HL-60/S4 treated with retinoic acid at 250 ng/mL for 4 days and 3 days (cell line): ENCODE data around the gene TPRG1L.

Experiments used
- in situ Hi-C: fragments of 300-500 bp; cut with MboI; formaldehyde crosslinking; loops from 2 replicates; pipeline ENCODE4 v1.7.0; 2022; ENCODE audit warnings: low sequenced_read_pairs

TPRG1L gene

DNA sequence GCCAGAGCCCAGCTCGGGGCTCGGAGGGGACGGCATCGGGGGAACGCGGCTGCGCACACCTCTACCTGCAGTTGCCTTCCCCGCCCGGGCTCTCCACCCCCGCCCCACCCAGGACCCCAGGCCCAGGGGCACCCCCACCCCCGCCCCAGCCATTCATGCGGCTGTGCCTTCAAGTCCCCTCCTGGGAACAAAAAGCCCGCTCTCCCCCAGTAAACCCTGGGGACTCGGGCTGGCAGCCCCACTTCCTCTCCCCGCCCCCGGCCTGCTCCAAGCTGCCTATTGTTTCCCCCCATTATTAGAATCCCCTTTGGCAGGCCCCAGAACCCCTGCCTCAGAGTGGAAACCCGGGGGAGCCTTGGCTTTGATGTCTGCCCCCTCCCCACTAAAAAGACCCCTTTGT lies 31.5 kb upstream of the TPRG1L start:
- in situ Hi-C loops: no loop called here

DNA sequence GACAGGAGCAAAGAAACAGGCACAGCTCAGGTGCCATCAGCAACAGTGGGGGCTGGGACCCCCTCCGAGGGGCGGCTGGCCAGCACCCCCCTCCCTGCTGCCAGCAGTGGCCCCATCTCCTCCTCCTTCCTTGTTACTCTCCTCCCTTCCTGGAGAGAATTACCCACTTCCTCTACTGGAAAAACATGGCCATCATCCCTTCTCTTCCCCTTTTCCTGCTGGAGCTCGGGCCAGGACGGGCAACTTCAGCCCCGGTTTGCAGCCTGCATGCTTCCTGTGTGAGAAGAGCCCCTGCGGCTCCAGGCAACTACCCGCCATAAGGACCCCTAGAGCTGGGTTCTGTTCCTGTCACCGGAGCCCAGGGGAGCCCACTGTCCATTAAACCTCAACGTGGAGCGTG lies 31.1 kb upstream of the TPRG1L start:
- in situ Hi-C loops: no loop called here

DNA sequence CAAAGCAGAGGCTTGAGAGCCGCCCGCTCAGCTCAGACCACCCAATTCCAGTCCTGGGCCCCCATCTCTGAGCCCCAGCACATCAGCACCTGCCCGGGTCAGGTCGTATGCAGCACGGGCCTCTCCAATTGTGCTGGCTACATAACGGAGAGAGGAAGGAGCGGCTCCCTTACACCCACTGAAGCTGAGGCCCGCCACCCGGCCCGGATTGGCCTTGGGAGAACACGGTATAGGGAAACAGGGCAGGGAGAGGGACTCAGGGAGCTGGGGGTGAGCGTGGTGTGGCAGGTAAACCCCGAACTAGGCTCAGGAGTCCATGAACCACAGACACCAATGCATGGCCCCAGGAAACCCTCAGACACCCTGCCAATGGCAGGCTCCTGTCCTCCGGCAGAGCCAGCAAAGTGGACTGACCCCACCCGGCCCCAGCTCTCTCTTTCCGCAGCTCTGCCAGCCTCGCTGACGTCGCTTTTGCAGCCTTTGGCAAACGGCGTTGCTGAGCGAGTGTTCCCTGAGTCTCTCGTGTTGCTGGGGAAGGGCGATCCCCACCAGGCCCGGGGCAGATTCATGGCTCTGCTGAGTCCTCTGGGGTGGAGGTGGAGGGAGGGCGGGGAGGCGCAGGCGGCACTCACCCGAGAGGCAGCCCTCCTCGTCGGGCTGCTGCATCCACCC lies 30.0 kb upstream of the TPRG1L start:
- in situ Hi-C loops: no loop called here

GRCh38 chr1:3595949-3596348 lies 28.9 kb upstream of the TPRG1L start:
- in situ Hi-C loops: no loop called here

DNA sequence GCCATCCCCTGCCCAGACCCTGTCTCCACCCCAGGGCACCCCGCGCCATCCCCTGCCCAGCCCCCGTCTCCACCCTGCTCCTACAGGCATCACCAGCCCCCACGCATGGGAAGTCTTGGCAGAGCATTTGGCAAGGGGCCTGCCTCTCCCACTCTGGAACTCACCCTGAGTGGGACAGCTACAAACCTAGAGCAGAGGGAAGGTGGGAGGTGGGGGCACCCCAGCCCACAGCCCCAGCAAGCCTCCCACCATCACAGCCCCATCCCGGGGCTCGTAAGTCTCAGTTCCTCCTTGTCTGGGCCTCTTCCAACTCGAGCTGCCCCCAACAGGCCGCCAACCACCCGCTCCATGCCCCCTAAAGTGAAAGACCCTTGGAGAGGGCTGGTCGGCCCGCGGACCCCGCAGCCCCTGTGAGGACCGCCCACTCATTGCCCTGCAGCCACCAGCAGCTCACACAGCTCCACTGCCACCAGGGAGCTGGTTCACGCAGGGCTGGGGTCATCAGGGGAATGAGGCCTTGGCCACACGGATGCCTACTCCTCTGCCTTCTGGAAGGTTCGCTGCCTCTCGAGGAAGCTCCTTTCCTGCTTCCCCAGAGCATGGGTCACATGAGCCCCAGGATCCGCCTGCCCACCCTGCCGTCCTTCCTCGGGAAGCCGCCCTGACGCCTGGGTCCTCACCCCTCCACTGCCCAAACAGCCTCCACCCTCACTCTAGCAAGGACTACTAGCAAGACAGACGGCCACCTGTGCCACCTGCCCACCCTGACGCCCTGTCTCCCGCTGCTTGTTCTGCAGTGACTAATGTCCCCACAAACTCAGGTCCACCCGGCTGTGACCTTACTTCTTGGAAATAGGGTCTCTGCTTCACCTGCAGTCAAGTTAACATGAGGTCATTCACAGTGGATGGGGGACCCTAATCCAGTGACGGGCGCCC lies 27.9 kb upstream of the TPRG1L start:
- in situ Hi-C loops: no loop called here

- in situ Hi-C loops: no loop called here
These were observed 27.2 kb upstream of the TPRG1L start for GRCh38 chr1:3597599-3597964.

DNA sequence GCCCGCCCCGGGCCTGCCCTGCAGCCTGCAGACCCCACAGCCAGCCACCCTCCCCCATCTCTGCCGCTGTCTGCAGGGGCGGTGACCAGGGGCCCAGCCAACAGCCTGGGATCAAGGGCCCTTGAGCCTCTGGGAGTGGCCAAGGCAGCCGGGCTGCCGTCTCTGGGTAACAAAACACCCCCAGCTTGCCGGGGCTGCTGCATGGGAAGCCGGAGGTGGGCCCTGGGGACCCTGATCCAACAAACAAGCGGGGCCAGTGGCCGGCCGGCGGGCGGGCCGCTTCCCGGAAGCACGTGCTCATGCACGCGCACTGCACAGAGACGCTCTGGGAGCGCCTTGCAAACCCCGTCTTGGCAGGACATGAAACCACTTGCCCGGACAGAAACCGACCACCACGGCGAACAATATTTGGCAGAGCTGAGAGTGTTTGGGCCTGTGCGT lies 26.7 kb upstream of the TPRG1L start:
- in situ Hi-C loops: no loop called here

GRCh38 chr1:3598522-3599285 lies 26.1 kb upstream of the TPRG1L start:
- in situ Hi-C loops: no loop called here

GRCh38 chr1:3599286-3599811 lies 25.5 kb upstream of the TPRG1L start:
- in situ Hi-C loops: no loop called here

DNA sequence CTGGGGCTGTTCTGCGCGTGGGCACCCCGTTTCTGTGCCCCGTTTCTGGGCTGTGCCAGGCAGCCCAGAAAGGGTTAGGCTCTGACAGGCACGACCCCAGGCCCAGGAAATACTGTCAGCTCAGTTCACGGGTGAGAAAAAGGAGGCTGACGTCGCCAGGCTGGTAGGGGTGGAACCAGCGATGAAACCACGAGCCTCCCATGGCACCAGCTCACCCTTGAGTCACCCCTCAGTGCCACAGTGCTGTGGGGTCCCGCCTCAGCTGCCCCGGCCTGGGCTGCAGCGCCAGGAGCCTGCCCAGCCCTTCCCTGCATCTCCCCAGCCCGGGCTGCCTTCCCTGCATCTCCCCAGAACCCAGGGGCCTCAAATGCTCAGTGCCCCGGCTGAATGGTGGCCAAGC lies 25.0 kb upstream of the TPRG1L start:
- in situ Hi-C loops: no loop called here

GRCh38 chr1:3600354-3600753 lies 24.5 kb upstream of the TPRG1L start:
- in situ Hi-C loops: no loop called here

DNA sequence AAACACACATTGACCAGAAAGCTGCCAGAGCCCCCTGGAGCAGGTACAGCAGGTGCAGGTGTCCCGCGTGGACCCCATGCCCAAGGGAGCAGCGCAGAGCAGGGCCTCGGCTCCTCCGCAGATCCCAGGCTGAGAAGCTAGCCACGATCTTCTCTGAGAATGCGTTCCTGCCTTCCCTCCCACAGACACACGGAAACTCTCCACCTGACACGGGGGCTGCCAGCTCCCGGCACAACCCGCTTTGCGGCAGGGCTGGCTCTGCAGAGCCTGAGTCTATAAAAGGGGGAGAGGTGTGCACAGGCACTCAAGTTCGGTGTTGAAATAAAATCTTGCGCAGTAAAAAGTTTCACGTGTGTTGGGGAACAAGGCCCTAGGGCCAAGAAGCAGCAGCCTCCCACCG lies 23.1 kb upstream of the TPRG1L start:
- in situ Hi-C loops: no loop called here

DNA sequence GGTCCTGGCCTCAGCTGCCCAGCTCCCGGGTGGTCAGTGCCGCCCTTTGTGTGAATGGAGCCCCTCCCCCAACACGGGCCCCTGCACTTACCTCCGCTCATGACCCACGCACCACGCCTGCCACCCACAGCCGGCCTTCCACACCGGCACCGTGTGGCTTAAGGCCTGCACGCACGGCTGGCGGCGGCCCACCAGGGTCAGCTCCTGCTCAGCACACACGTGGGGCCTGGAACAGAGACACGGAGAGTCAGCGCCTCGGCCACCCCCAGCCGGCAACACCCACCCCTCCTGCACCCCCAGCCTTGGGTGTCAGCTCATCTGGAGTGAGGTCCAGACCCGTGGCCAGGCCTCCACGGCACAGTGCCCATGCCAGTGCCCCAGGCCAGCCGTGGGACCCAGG lies 22.4 kb upstream of the TPRG1L start:
- in situ Hi-C loops: no loop called here

GRCh38 chr1:3603156-3603555 lies 21.7 kb upstream of the TPRG1L start:
- in situ Hi-C loops: no loop called here

- in situ Hi-C loops: no loop called here
These were observed 21.0 kb upstream of the TPRG1L start for GRCh38 chr1:3603571-3604467.

GRCh38 chr1:3604468-3604974 lies 20.3 kb upstream of the TPRG1L start:
- in situ Hi-C loops: no loop called here

DNA sequence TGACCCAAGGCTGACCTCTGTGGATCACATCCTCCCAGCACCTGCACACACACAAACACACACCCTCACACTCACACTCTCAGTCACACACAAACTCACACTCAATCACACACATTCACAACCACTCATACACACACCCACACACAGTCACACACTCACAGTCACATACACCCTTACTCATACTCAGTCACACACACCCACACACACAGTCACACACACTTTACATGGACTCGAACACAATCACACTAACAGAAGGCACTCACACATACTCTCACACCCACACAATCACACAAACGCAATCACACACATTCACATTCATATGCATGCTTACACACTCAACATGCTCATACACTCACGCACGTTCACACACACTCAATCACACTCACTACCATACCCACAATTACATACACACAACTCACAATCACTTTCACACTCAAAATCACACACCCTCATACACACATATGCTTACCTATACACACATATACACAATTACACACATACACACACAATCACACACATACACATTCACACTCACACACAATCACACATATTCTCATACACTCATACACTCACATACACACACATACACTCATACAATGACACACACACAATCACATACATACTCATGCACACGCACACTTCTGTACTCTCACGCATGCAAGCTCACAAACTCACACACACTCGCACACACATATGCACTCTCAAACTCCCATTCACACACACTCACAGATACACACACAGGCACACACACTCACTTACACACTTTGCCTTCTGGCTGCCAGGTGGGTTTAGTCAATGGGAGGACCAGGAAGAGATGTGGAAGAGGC lies 19.6 kb upstream of the TPRG1L start:
- in situ Hi-C loops: no loop called here

DNA sequence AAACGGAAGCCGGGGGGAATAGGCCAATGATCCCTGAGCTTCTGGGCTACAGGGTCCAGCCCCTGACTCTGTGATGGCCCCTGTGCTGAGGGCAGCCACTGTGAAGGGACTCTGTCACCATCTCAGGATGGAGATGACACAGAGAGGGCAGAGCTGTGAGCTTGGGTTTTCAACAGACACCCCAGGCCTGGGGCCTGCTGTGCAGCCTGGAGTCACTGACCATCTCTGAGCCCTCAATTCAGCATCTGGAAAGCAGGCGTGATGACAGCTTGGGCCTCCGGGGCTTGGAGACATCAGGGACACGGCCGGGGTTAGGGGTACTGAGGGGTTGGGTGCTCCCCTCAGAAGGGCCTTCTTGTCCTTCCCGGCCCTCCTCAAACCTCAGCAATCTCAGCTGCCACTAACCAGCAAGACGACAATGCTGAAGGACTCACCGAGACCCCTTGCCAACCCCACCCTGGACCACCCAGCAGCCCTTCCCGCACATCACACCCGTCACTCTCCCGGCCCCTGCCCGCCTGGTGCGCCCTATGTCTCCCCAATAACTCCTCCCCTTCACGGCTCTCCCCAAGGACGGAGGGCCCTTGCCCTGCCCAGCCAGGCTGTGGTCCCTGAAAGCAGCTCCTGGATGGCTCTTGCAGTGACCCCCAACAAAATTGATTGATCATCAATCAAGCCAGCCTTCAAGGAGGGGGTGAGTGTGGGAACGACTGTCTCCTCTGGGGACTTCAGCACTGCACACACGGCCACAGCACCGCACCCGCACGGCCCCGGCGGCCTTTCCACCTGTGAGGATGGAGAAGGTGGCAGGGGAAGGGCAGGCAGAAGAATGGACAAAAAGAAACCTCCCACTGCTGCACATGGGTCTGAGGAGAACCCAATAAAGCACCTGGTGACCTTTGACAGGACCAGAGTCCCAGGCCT lies 17.8 kb upstream of the TPRG1L start:
- in situ Hi-C loops: no loop called here
